GM10248 (cell line): ENCODE data around the gene GRID2.

Experiments
- CTCF ChIA-PET: fragments of 300-600 bp; sonication (Branson Sonifier 250); formaldehyde crosslinking; extraction: SDS; loops from one replicate; lab custom pipeline; 2021; ENCODE audit warnings: antibody characterized with exemption; lab: Yijun Ruan, JAX
- POLR2A ChIA-PET: fragments of 350-650 bp; sonication (Branson Sonifier 250); formaldehyde crosslinking; extraction: SDS; loops from one replicate; lab custom pipeline; 2020; ENCODE audit warnings: antibody characterized with exemption; lab: Yijun Ruan, JAX
- DNase-seq: peaks from one replicate; pipeline ENCODE4 v3.0.0; 2012; ENCODE audit errors: extremely low spot score
- CTCF ChIP-seq: IDR thresholded peaks from 2 replicates; pipeline ENCODE4 v1.5.1; 2012; ENCODE audit warnings: mild to moderate bottlenecking, low read depth; ENCODE audit errors: extremely low read depth, missing control alignments, control extremely low read depth

GRID2 gene

GRCh38 chr4:93649828-93650227, 1346.1 kb downstream of the GRID2 start:
- POLR2A ChIA-PET = no interaction called here
- CTCF ChIA-PET = no interaction called here
- no peak for DNase-seq
- no peak for TF ChIP-seq CTCF

GRCh38 chr4:93654211-93654610, 1350.4 kb downstream of the GRID2 start:
- ChIA-PET CTCF (interaction anchor here (0.8 kb wide), 1 partner anchor 16 kb away, joined by 3 read pairs; no protein-coding TSS in a partner anchor), POLR2A (no interaction called here)
- TF ChIP-seq CTCF = no peak
- no peak for DNase-seq

GRCh38 chr4:93657527-93657926, 1353.8 kb downstream of the GRID2 start:
- POLR2A ChIA-PET = no interaction called here
- CTCF ChIA-PET = no interaction called here
- no peak for TF ChIP-seq CTCF
- DNase-seq = no peak

- DNase-seq = no peak
- ChIA-PET POLR2A (no interaction called here), CTCF (no interaction called here)
- no peak for TF ChIP-seq CTCF
Measured at GRCh38 chr4:93658443-93658842, 1354.7 kb downstream of the GRID2 start.

- TF ChIP-seq CTCF = no peak
- no peak for DNase-seq
- ChIA-PET POLR2A (no interaction called here), CTCF (no interaction called here)
Measured at GRCh38 chr4:93659629-93660028, 1355.9 kb downstream of the GRID2 start.

GRCh38 chr4:93660036-93660435, 1356.3 kb downstream of the GRID2 start:
- ChIA-PET CTCF (no interaction called here), POLR2A (no interaction called here)
- no peak for DNase-seq
- no peak for TF ChIP-seq CTCF

- no peak for TF ChIP-seq CTCF
- ChIA-PET CTCF (interaction anchor here (0.8 kb wide), 1 partner anchor 9 kb away, joined by 3 read pairs; no protein-coding TSS in a partner anchor), POLR2A (no interaction called here)
- DNase-seq = no peak
Measured at GRCh38 chr4:93670434-93670833, 1366.7 kb downstream of the GRID2 start.
